GM18519 (cell line): ENCODE results near the gene ILDR1.

Experiments
- ATAC-seq: cut with Tn5 transposase; IDR thresholded peaks from one replicate; pipeline ENCODE4 v1.9.1; 2021; ENCODE audit warnings: mild to moderate bottlenecking, moderate library complexity; ENCODE audit not compliant: unreplicated experiment, low FRiP score

ILDR1 gene

GRCh38 chr3:122021037-122021436 is 1.0 kb downstream of the ILDR1 start:
- no peak for ATAC-seq

- no peak for ATAC-seq
Observed at GRCh38 chr3:122019493-122019892, 2.6 kb downstream of the ILDR1 start.

DNA sequence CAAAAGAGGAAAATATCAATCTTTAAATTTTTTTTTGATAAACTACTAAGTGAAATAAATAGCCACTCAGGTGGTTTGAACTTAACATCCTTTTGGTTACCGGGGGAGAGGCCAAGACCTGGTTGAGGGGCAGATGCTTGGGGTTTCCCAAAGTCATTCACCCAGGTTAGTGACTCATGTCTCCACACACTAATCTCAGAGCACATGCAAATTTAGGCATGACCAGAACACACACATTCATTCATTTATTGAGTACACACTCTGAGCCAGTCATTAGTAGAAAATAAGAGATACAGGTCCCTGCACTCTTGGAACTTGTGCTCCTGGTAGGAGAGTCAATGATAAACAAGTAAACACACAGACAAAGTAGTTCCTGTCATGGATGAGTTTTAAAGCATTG is 7.3 kb downstream of the ILDR1 start:
- ATAC-seq, result peak; percentile 86

DNA sequence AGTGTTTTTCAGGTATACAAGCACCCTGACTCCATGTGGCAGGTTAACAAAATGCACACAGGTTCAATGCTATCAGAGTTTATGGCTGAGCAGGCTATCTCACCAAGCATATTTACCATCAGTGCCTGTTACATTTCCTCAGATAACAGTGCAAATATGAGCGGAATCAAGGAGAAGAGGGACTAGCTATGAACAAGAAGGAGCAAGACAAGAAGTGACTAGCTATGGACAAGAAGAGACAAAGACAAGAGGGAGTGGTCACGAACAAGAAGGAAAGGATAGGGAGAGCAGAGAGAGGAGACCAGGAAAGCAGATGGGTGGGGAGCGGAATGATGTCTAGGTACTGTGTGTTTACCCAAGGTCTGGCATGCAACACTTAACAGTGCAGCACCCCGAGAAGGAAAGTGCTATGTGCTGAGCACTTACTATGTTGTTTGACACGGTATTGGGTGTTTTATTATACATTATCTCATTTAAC is 8.6 kb downstream of the ILDR1 start:
- ATAC-seq, result no peak

DNA sequence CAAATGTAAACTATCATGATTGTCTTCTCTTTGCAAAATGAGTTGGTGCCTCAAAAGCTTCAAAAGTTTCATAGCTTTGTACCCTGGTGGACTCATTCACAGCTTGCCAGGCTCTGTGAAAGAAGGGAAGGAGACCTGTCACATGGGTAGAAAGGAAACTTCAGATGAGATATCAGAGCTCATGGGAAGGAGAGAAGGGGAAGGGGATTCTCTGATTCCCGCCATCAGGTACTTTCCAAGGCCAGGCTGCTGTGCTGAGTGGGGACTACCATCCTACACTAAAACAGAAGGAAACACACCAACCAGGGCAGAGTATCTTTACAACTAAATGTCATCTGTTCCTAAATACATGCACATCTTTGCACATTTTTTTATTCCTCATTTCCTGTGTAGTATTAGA is 9.2 kb downstream of the ILDR1 start:
- ATAC-seq, result no peak

DNA sequence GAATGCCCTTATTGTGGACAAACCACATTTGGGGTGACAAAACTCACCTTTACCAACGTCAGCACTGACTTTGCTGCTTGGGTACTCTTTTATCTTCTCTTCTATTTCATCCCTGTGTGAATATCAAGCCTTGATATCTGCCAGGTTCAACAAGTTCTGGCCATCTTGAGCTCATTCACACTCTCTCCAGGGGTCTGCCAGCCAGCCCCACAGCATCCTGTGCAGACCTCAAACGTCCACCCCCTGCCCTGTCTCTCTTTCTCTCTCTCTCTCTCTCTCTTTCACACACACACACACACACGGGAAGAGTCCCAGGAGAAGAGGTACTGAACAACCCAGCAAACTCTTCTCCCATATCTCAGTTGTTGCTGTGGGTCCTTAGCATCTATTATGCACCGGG is 10.7 kb downstream of the ILDR1 start:
- ATAC-seq, result no peak

GRCh38 chr3:122010506-122010905 is 11.5 kb downstream of the ILDR1 start:
- ATAC-seq, result no peak

DNA sequence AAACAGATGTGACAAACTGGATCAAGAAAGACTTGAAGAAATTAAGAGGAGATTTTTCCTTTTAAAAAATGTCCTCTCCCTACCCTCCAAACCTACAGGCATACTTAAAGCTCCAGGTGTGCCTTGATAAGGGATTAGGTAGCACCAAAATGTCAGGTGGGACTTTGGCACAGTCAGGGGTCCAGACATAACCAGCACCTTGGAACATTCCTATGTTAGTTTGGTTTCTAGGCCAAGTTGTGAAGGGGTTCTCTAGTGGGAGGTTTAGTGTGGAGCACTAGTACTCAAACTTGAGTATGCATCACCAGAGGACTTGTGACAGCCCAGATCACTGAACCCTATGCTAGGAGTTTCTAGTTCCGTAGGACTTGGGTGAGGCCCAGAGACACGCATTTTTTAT is 13.9 kb downstream of the ILDR1 start:
- ATAC-seq, result no peak

- no peak for ATAC-seq
Observed at GRCh38 chr3:122006267-122006666, 15.8 kb downstream of the ILDR1 start.

GRCh38 chr3:122004991-122005565 is 17.0 kb downstream of the ILDR1 start:
- ATAC-seq, result no peak

DNA sequence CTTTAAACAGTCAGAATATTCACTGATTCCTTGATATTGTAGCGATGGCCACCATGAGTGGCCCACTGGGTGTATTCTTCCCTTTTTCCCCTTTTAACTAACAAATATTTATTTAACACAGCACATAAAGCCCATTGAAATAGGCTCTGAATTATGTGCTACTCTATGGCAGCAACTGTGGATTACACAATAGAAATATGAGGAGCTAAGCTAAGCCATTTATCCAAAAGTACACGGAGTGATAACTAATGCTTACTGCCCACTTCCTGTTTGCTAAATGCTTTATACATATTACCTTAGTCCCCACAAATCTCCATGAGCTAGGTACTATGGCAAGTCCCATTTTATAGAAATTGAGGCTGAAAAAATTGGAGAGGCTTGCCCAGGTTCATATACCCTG is 17.9 kb downstream of the ILDR1 start:
- ATAC-seq, result no peak

DNA sequence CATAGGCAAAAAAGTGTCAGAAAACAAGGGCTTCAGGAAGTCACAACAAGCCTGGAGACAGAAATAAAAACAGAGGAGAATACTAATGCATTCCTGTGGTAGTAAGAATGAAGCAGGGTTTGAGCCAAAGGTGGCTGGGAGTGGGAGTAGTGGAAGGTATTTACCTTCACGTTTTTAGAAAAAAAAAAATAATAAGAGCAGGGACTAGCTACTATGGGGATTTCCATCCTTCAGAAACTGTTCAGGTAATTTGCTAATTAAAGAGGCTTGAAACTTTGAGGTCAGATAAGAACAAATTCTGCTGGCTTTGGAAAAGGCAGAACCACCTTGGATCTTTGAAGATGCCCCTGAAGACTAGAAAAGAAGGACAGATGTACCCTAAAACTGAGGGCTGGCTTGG is 18.4 kb downstream of the ILDR1 start:
- ATAC-seq, result no peak

GRCh38 chr3:122003112-122003511 is 18.9 kb downstream of the ILDR1 start:
- no peak for ATAC-seq

GRCh38 chr3:122002611-122003010 is 19.4 kb downstream of the ILDR1 start:
- ATAC-seq, result no peak

- ATAC-seq, result no peak
Observed at GRCh38 chr3:122001892-122002291, 20.2 kb downstream of the ILDR1 start.

DNA sequence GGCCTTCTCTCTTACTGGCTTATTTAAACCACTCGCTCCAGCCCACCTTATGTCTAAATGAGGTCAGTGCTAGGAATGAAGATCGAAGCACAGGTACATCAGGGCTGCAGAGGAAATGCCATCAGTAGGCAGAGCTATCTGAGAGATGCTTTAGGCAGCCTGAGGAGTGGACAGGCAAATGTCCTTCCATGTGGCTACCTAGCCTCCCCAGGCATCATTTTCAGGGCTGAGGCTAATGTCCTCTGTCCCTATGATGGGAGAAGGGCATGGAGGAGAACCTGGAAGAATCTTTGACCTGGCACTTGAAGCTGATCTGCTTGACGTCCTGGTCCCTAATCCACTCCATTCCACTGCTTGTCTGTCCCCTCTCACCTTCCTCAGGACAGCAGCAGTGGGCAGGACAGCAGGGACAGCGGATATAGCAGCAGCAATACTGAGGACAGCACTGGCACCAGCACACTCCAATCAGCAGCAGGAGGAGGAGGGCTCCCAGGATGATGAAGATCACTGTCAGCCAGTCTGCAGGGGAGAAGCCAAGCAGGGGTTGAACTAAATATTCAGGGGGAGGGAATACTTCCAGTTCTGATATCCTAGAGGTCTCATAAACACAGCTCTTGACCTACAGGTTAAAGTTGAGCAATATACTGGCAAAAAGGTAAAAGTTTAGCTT is 21.0 kb downstream of the ILDR1 start:
- ATAC-seq, result no peak

- ATAC-seq, result no peak
Observed at GRCh38 chr3:121999931-122000330, 22.1 kb downstream of the ILDR1 start.

DNA sequence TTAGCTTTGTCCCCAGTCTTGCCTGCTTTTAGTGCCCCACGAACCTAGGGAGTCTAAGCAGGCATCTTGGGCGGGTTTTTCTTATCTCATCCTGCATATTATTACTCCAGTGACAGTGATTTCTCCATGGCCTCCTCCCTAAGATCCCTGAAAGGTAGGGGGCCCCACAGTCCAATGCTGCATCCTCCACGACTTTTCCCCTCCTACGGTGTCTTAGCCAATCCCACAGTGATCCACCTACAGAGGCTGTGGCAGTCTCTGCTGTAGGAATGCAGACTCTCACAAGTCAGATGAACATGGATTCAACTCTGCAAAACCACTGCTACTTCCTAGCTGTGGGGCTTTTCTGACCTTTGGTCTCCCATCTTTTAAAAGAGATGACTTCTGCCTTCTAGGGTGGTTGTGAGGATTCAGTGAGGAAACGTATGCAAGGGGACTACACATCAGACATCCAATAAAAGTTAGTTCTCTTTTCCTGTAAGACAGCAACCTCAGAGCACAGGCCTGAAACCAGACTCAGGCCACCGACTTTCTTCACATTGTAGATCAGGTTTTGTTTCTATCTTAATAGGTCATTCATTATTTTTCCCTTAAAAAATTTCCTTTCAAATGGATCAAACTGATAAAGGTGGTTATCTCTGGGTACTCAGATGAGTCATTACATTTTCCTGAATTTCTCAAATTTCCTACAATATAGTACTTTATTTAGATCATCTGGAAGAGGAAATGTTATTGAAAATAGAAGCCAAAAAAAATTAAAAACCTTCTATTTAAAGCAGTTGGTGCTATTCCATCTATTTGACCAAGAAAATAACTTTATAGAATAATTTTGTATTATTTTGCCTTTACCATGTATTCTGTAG is 23.2 kb downstream of the ILDR1 start:
- no peak for ATAC-seq

DNA sequence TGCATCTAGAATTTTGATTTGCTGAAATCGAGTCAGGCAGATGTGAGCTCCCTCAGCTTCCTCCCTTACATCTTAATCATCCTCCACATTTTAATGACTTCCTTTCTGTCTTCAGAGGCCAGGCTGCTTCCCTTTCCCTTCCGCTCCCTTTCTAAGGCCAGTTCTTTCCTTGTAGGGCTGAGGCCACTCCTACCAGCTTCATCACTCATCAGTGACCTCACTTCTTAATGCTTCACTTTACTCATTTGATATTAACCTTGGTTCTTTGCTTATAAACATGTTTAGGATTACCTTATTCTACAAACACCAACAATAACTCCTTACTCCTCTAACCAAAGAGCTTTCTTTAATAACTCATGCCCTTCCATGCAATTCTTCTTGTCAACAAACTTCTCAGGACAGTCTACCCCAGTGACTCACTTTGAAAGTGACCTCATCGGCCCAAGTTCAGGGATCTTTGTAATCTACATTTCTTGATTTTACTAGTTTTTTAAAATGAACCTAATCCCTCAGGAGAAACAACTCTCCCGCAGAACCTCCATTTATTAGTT is 23.9 kb downstream of the ILDR1 start:
- ATAC-seq, result no peak

GRCh38 chr3:121997372-121997771 is 24.7 kb downstream of the ILDR1 start:
- ATAC-seq, result no peak

DNA sequence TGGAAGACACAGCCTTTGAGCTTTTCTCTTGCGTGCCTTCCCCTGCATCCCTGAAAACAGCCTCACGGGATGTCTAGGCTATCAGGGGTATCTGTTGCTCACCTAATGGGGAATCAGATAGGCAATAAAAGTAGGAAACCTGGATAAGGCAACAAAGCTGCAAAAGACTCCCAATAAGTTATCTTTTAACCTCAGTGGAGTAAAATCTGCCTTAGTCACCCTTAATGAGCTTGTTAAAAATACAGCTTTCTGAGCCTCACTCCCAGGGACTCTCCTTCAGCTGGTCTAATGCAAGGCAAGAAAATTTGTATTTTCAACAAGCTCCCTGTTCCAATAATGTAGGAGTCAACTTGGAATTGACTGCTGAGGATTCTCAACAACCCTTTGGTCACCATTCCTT is 25.6 kb downstream of the ILDR1 start:
- ATAC-seq, result no peak
